ENCODE results near the gene ZNF135.

The ZNF135 gene

DNA sequence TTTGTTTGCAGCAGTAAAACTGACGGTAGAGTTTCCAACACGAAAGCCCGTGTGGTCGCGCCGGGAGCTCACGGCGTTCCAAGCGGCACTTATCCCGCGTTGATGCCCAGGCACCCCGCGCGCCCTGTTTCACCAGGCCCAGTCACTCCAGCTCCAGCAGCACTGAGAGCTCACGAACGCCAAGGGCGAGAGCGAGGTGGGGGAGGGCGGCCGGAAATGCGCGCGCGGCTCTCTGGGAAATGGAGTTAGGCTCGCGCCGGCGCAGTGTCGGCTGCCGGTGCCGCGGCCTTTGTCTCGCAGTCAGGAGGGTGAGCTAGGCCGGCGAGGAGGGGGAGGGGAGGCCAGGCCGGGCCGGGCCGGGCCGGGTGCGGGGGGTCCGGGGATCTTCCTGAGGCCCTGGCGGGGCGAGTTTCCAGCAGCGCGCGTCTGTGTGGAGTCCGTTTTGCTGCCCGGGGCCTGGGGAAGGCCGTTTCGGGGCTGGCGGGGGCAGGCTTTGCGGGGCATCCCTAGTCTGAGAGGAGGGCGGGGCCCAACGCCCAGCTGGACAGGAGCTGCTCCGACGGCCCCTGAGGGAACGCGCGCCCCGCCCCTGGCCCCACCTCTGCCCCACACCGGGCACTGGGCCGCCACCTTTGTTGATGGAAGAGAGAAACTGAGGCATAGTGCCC lies at the start of gene ZNF135:
Gene ZNF135 (plus strand): TSS at position 280 of the 668 bp plus-strand sequence. CDS start 721 bp downstream, outside the sequence.
- DNase-seq: peak; percentile 24

DNA sequence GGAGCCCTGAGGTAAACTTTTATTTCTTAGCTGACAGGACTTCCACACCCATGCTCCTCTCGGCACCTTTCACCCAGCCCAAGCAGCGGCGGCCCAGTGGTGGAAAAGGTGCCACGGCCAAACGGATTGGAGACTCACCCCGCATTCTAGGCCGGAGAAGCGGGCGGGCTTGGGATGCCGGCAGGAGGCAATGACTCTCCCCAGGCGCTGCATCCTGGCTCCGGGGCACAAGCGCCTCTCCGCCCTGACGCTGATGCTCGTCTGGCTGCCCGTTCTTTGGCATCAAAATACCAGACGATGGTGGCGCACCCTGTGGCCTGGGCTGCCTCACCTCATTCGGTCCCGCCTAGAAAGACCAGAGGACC lies 49.8 kb upstream of the ZNF135 start:
- no peak for DNase-seq

DNA sequence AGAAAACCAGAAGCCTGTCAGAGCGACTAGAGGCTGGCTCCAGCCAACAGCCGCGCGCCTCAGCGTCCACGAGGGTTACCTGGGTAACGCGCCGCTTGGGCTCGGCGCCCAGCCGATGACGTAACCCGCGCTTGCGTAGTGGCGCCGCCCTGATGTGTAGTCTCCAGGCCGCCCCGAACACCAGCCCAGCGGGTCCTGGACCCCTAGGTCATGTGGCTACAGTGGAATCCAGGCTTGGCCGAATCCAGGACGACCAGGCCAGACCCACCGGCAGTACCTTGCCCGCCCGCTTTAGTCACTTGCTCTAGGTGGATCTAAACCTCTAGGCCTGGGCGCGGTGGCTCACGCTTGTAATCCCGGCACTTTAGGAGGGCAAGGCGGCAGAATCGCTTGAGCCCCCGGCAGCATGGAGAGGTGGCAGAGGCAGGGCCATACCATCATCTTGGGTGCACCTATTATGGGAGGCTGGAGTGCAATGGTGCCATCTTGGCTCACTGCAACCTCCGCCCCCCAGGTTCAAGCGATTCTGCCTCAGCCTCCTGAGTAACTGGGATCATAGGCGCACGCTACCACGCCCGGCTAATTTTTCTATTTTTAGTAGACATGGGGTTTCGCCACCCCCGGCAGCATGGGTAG lies 49.3 kb upstream of the ZNF135 start:
- peak; percentile 57 for DNase-seq

DNA sequence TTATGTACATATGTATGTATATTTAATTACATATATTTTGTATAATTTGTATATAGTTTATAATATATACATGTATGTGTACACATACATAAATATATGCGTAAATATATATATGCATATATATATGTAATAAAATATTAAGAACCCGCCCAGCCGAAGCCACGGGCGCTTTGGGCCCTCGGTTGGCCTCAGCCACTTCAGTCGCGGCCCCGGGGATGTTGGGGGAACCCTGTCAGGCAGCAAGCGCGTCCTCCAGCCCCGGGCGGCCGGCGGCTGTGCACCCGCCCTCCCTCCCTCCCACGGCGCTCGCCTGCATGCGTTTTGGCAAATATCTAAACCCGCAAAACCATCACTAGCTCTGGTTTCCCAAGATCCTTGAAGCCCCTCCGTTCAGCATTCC lies 48.6 kb upstream of the ZNF135 start:
- DNase-seq: no peak

DNA sequence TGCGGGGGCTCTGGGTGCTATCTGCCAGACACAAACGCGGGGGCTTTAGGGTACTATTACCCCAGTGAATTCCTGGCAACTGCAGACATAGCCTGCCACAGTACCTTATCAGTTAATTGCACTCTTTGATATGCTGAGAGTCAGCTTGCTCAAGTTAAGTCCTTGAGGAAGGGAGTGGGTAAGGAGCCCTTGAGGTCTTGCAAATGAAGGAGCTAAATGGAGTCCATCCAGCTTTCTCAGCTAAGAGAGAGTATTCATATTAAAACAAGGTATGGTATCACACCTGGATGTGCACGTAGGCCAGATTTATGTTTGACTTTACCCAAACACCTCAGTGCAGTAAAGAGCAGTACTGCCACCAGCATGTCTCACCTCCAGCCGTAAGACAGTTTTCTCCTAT lies 44.9 kb upstream of the ZNF135 start:
- no peak for DNase-seq

DNA sequence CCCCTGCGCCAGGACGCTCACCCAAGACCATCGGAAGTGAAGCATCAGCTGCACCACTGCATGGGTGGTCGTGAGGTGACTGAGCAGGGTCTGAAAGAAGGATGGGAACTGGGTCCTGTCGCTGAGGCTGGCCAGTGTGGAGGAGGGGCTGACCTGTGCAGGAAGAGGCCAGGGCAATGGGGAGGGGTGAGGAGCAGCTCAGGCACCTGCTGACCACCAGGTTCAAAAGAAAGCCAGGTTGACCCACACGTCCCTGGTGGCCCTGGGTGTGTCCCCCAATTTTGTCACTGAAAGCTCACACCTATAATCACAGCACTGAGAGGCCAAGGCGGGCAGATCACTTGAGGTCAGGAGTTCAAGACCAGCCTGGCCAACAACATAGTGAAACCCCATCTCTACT lies 39.0 kb upstream of the ZNF135 start:
- no peak for DNase-seq

DNA sequence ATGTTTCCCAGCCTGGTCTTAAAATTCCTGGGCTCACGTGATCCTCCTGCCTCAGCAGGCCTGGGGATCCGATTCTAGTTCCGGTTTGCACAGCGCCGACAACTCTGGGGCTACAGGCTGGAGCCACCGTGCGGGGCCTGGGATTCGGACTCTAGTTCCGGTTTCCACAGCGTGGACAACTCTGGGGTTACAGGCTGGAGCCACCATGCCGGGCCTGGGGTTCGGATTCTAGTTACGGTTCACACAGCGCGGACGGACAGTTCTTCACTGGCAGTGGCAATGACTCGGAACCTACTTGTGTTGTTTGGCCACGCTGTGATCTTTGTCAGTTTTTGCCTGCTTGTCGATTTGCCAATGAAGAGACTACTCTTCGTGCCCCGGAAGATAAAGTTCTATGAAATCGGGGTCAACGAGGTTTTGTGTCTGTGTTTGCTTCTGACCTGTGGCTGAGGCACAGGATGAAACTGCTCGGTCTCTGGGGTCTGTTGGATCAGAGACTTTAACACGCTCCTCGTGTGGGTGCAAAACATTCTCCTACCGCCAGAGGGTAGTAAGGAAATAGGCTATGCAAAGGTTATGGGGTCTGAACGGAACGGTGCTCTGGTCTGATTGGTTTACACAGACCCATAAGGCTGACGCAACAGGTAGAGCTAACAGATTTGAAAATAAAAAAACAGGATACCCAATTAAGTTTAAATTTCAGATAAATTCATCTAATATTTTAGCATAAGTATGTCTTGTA lies 37.4 kb upstream of the ZNF135 start:
- DNase-seq: peak; percentile 35

DNA sequence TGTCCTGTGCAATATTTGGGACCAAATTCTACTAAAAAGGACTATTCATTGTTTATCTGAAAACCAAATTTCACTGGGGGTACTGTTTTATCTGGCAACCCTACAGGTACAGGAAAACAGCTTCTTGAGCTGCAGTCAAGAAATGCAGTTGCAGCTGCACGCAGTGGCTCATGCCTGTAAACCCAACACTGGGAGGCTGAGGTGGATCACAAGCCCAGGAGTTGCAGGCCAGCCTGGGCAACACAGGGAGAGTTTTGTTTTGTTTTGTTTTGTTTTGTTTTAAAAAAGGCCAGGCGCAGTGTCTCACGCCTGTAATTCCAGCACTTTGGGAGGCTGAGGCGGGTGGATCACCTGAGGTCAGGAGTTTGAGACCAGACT lies 36.8 kb upstream of the ZNF135 start:
- DNase-seq: no peak

DNA sequence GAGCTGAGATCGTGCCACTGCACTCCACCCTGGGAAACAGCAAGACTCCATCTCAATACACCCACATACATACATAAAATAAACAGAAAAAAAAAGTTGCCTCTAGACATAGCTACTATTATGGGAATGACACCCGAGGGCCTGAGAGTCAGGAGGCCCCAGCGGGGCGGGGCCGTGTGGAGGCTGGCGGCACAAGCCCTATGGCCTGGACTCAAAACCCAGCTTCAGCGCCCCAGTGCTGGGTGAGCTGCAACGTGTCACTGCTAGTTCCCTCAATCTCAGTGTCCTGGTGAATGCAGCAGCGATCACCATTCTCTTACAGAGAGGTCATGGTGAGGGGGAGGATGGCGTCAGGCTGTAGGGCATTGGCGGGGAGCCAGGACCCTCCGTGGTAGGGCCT lies 34.4 kb upstream of the ZNF135 start:
- no peak for DNase-seq

DNA sequence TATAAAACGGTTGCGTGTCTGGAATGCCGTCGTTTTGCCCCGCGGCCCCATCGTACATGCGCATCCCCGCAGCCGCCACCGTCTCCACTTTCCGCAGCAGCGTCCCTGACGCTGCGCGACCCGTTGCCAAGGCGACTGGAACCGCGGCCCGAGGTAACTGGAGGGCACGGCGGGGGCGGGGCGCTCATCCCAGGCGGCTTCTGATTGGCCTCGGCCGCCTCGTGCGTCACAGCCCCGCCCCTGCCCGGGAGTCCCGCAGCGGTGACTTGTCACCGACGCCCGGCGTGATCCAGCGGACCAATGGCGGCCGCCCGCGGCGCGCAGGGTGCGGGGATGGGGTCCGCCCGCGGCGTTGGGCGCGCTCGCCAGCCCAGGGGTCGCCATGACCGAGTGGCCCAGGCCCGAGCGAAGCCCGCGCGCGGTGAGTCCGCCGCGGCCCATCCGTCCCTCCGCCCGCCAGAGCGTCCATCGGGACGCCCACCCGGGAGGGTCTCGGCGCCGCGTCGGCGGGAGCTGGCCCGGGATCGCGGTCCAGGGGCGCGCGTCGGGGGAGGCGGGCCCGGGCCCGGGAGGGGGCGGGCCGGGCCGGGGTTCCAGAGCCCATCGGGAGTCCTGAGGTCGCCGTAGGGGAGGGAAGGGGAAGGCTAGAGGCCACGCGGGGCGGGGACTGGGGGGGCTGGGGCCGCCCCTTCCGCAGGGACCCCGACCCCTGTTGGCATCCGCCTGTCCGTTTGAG lies 25.2 kb upstream of the ZNF135 start, which contains the start of gene ZSCAN1:
Gene ZSCAN1 (plus strand): TSS at position 285 of the 736 bp plus-strand sequence. CDS start 3,812 bp downstream, outside the sequence.
- no peak for DNase-seq

DNA sequence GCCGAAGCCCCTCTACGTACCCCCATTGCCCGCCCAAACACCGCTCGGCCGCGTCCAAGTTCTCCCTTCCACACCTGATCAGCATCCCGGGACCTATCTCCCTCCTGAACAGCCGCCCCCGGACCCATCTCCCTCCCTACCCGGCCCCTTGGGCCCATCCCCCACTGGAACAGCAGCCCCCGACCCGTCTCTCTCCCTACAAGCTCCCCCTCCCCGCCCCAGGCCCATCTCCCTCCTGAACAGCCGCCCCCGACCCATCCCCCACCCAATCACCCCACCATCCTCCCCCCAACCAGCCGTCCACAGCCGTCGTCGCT lies 24.6 kb upstream of the ZNF135 start:
- DNase-seq: no peak

DNA sequence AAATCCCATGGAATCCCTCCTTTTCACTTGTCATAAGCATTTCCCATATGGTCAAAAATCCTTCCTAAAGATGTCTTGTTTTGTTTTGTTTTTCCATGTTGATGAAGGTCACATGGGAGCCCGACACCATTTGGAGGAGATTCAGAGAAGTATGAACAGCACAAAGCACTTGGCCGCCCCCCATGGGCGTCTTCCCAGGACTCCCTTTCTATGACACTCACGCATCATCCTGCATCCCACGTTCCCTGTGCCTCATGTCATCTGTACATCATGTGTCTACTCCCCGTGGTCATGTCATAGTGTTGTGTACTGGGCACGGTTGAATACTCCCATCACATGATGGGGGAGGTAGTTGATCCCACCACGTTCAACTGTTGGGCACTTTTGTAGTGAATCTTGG lies 23.2 kb upstream of the ZNF135 start:
- no peak for DNase-seq

DNA sequence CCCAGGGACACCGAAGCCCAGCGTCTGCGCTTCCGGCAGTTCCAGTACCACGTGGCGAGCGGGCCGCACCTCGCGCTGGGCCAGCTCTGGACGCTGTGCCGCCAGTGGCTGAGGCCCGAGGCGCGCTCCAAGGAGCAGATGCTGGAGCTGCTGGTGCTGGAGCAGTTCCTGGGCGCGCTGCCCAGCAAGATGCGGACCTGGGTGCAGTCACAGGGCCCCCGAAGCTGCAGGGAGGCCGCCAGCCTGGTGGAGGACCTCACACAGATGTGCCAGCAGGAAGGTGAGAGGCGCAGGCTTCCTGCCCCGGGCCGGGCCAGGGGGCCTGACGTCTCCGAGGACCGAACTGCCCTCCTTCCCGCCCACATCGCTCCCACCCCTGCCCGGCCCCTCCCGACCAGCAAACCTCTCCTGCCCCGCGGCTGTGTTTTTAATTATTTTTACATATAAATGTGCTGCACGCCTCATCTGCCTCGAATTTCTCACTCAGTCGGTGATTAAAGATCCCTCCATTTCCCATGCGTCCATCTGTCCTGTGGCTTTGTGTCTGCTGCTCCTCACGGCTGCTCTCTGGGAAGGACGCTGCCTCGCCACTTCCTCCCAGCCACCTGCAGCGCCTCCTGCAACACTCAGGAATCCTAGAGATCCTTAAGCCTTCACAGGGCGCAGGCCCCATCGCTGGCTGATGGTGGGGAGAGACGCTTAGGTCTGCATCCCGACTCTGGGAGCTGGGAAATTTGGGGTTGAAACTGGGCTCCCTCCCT lies 21.0 kb upstream of the ZNF135 start:
- no peak for DNase-seq

DNA sequence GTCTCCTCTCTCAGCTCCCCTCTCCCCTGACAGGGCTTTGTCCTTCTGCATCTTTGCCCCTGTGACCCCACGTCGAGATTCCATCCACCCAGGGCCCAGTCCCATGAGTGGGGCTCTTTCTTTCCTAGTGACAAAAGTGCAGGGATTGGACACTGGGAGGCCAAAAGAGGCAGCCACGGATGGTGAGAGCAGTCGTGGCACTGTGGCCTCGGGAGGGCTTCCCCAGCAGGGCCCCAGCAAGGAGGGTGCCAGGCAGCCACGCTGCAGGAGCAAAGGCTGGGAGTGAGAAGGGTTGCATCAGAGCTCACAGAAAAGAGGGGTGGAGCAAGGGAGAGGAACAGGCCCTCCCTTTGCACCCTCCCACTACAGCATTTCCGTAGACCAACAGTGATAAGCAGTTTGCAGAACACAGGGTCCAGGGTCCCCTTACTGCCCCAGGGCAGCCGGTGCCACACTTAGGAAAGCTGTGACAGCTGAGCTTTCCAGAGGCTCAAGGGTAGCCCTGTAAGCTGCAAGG lies 20.3 kb upstream of the ZNF135 start:
- DNase-seq: no peak

DNA sequence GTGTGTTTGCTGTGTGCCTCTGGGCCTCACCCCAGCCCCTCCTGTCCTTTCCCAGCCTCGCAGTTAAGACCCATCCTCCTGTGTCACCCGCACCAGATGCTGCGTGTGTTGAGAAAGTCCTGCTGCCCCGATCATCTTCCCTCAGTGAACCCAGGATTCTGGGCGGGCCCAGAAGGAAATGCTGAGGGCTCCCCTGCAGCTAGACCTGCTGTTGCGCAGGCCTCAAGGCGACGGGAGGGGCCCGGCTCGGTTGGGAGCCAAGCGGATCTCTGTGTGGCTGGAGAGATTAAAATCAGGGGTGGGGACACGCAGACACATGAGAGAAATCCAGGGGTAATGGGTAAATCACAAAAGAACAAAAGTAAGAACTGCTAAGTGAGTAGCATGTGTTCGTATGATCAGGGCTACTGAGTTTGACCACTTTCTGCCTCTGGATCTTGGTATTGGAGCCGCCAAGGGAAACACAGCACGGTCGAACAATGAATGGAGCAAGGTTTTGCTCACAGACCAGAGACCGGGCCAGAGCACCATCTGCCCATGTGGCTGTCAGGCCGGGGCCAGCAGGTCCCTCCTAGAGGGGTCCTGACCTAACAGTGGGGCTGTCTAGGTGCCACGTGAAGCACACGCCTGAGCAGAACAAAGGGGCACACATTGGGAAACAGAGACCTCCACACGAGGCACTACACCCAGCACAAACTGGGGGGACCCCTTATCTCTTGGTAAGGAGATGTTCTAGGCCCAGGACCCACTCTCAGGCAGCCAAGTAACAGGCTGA lies 18.1 kb upstream of the ZNF135 start:
- DNase-seq: no peak

DNA sequence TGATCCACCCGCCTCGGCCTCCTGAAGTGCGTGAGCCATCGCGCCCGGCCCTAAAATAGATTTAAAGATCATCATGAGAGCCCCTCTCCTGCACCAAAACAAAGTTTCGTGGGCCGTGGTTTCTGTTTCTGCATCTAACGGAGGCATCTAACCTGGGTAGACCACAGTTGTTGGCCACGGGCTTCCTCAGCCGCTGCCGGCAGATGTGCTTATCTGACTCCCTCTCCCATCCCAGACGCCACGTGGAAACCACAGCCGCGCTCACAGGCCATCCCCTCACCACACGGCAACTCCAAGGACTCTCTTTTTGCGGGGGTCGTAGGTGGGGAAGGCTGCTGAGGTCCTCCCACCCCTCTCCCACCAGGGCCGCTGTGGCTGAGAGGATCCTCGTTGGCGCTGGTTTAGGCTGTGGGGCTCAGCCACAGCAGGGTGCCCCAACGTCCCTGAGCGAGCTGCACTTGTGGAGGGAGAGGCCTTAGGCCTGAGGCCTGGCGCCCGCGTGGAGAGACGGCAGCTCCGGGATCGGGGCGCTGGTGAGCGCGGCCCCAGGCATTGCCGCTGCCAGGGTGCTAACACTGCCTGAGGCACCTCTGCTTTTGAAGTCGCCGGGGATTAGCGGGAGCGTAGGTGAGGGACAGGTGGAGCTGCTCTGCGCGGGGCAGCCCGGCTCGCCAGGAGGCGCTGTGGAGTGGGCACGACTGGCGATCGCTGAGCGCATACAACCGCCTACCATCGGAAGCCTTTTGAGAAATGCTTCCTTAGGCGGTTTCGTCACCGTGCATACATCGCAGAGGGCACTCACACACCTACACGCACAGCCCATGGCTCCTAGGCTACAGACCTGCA lies 16.4 kb upstream of the ZNF135 start:
- no peak for DNase-seq

DNA sequence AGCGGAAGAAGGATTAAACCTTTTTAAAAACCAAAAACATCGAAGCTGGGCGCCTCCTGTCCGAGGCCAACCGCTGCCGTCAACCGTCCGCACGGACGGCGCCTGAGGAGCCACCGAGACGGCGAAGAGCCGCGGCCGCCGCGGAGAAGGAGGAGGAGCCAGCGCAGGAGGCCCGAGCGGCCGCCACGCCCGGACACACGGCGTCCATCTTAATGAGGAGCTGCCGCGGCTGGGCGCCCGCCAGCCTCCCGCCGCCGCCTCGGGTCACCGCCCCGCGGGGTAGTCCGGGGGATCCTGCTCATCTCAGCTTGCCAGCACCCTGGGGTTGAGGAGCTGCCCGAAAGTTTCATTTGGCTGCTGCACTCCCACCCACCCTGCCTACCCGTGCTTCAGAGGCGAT lies 14.7 kb upstream of the ZNF135 start:
- no peak for DNase-seq

DNA sequence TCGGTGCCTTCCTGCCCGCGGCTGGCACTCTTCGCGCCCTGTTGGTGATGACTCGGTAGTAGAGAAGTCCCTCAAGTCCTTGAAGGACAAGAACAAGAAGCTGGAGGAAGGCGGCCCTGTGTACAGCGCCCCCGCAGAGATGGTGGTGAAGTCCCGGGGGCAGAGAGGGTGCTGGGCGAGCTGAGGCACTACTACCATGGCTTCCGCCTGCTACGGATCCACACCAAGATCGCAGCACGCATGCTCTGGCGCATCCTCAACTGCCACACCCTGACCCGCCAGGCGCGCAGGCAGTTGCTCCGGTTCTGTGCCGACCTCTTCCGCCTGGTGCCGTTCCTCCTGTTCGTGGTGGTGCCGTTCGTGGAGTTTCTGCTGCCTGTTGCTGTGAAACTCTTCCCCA lies 14.2 kb upstream of the ZNF135 start:
- no peak for DNase-seq

DNA sequence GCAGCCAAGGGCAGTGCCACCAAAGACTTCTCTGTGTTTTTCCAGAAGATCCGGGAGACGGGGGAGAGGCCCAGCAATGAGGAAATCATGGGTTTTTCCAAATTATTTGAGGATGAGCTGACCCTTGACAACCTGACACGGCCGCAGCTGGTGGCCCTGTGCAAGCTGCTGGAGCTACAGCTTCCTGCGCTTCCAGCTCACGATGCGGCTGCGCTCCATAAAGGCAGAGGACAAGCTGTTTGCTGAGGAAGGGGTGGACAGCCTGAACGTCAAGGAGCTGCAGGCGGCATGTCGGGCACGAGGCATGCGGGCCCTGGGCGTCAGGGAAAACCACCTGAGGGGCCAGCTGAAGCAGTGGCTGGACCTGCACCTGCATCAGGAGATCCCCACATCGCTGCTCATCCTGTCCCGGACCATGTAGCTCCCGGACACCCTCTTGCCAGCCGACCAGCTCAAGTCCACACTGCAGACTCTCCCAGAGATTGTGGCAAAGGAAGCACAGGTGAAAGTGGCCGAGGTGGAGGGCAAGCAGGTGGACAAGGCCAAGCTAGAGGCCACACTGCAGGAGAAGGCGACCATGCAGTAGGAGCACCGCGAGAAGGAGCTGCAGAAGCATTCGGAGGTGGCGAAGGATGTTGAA lies 13.6 kb upstream of the ZNF135 start:
- no peak for DNase-seq

DNA sequence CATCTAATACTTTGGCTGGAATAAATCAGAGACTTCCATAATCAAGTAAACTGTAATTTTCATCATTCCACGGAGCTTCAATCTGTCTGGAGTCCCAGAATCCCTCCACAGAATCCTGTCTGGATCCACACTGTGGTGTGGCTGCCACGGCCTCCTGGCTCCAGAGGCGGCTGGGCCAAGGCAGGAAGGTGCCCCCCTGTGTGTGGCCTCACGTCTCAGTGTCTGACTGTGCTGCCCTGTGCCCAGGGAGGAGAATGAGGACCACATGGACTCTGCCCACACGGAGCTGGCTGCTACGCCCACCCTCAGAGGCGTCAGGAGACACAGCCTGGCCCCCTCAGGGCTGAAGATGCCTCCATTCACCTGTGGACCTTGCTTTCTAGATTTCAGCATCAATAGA lies 12.2 kb upstream of the ZNF135 start:
- DNase-seq: no peak

Data from CD4-positive, alpha-beta T cell treated with Interleukin-4 for 4 hours (primary cell).